ENCODE data around the gene GDAP2. TPM values are rescaled to one million over a fixed set of nuclear protein-coding genes. Genes with fewer than 3 reads are reported as not detected.

Gene GDAP2
- total RNA-seq, 1 experiment from 2014 or later = 24.4 TPM

DNA sequence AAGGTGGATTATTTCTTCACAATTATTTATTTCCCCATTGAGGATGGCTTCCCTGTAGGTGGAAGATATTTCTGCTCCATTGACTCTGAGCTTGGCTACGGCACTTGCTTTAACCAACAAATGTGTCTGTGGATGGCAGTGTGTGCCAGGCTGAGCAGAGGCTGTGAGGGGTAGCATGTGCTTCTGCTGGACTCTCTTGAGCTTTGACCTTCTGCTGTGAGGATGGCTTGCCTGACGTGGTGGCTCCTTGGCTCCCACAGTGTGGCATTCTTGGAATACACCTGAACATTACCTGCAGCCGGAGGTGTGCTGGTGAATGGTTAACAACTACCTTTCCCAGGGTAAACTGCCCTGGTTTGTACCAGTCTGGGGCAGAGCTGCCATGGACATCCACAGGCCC lies 47.0 kb upstream of the GDAP2 start:
- no peaks in the 10 kb centered on the region for H3K27me3 Mint-ChIP-seq (ENCODE audit: low read depth)
- no peak overlapping the region for H3K4me3 Mint-ChIP-seq
- no peak overlapping the region for H3K4ac ChIP-seq (ENCODE audit: low read depth, low read length)
- H2BK5ac ChIP-seq (ENCODE audit: insufficient read length, low read length) = no peak overlapping the region
- H3K23ac ChIP-seq (ENCODE audit: insufficient read length, low read depth, low read length) = no peak overlapping the region
- H4K8ac ChIP-seq (replicated peaks; ENCODE audit: insufficient read length, low read depth, low read length) = no peak overlapping the region
- H3T11ph ChIP-seq (ENCODE audit: low read length) = no peak overlapping the region
- TF ChIP-seq, protein P1, sequence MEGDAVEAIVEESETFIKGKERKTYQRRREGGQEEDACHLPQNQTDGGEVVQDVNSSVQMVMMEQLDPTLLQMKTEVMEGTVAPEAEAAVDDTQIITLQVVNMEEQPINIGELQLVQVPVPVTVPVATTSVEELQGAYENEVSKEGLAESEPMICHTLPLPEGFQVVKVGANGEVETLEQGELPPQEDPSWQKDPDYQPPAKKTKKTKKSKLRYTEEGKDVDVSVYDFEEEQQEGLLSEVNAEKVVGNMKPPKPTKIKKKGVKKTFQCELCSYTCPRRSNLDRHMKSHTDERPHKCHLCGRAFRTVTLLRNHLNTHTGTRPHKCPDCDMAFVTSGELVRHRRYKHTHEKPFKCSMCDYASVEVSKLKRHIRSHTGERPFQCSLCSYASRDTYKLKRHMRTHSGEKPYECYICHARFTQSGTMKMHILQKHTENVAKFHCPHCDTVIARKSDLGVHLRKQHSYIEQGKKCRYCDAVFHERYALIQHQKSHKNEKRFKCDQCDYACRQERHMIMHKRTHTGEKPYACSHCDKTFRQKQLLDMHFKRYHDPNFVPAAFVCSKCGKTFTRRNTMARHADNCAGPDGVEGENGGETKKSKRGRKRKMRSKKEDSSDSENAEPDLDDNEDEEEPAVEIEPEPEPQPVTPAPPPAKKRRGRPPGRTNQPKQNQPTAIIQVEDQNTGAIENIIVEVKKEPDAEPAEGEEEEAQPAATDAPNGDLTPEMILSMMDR (conservative IDR thresholded peaks at IDR 0.05) = no peak
- no peak for DNase-seq
- H3K9me3 ChIP-seq (ENCODE audit: control insufficient read depth, low read depth, low read length) = no peaks in the 10 kb centered on the region
- H3K27ac ChIP-seq (ENCODE audit: insufficient read length, low read depth, low read length) = no peak overlapping the region
- no peak overlapping the region for H2BK20ac ChIP-seq (ENCODE audit: low read depth, low read length, poor library complexity, severe bottlenecking)
- H4K91ac ChIP-seq (ENCODE audit: insufficient read length, low read depth, low read length) = no peak overlapping the region
- H3K18ac ChIP-seq (ENCODE audit: insufficient read length, low read depth, low read length) = no peak overlapping the region
- H2BK12ac ChIP-seq (ENCODE audit: insufficient read length, low read depth, low read length) = no peak overlapping the region
- no peak overlapping the region for H3K56ac ChIP-seq (ENCODE audit: insufficient read length, low read depth, low read length)
- H3K4me1 ChIP-seq (ENCODE audit: insufficient read depth, low read length) = no peaks in the 10 kb centered on the region
- no CpG with 5 or more reads among the region's 3 CpGs for WGBS (ENCODE audit: extremely low coverage, insufficient read length, low lambda C conversion rate)
- H3K4me1 Mint-ChIP-seq = no peaks in the 10 kb centered on the region
- no peak overlapping the region for H3K27ac Mint-ChIP-seq
- no peaks in the 10 kb centered on the region for H3K79me2 ChIP-seq (ENCODE audit: insufficient read depth, low read length)
- no peak overlapping the region for H4K5ac ChIP-seq (ENCODE audit: insufficient read length, low read depth, low read length)
- no peak overlapping the region for H2BK120ac ChIP-seq (ENCODE audit: low read depth, low read length, poor library complexity, severe bottlenecking)
- H3K79me1 ChIP-seq (ENCODE audit: insufficient read depth, low read depth, low read length, poor library complexity, severe bottlenecking) = no peaks in the 10 kb centered on the region
- H3K9me3 Mint-ChIP-seq = no peaks in the 10 kb centered on the region
- no peak overlapping the region for H3K9ac ChIP-seq (ENCODE audit: extremely low read depth, insufficient read length, low read length)
- no peaks in the 10 kb centered on the region for H3K27me3 ChIP-seq (ENCODE audit: insufficient read depth, low read length)
- no peak overlapping the region for H2AK5ac ChIP-seq (ENCODE audit: insufficient read length, low read length)
- H3K14ac ChIP-seq (ENCODE audit: insufficient read depth, low read length) = no peak overlapping the region
- no peaks in the 10 kb centered on the region for H3K36me3 Mint-ChIP-seq (ENCODE audit: insufficient read depth in 1 of 3, low read depth in 3 of 3)
- no peak overlapping the region for H2AFZ ChIP-seq (ENCODE audit: low read length)
- no peaks in the 10 kb centered on the region for H3K23me2 ChIP-seq (ENCODE audit: insufficient read length, low read depth, low read length, poor library complexity, severe bottlenecking)
- H4K20me1 ChIP-seq (ENCODE audit: control insufficient read depth, insufficient read depth, insufficient read length) = no peaks in the 10 kb centered on the region
- H2BK15ac ChIP-seq (ENCODE audit: low read depth, low read length) = no peak overlapping the region
- no peak overlapping the region for H3K4me2 ChIP-seq (ENCODE audit: insufficient read depth, insufficient read length, low read length)

Data from H9 (cell line).